HepG2 (cell line): ENCODE data around the gene TPPP2. TPM values are rescaled to one million over a fixed set of nuclear protein-coding genes. Genes with fewer than 3 reads are reported as not detected.

Source experiments
- BATF2 ChIP-seq: sonication (generic); formaldehyde crosslinking; IDR thresholded peaks from 2 replicates; pipeline ENCODE4 v1.8.0; 2022; ENCODE audit warnings: mild to moderate bottlenecking, missing genetic modification reagents, moderate library complexity
- FOXK1 ChIP-seq: sonication (generic); formaldehyde crosslinking; IDR thresholded peaks from 2 replicates; pipeline ENCODE4 v1.4.0; 2020; ENCODE audit warnings: low read depth, missing genetic modification reagents, borderline replicate concordance
- HNRNPUL1 ChIP-seq: fragments of 200-400 bp; formaldehyde crosslinking; IDR thresholded peaks from 2 replicates; pipeline ENCODE4 v1.6.1; 2017; ENCODE audit warnings: low read depth, mild to moderate bottlenecking, low read length, moderate library complexity
- KDM1A ChIP-seq: IDR thresholded peaks from 2 replicates; pipeline ENCODE4 v1.6.1; 2016; ENCODE audit warnings: missing compliant biosample characterization
- MIER2 ChIP-seq: IDR thresholded peaks from 2 replicates; pipeline ENCODE4 v1.6.1; 2016; ENCODE audit warnings: missing biosample characterization, missing genetic modification reagents
- MYNN ChIP-seq: sonication (generic); formaldehyde crosslinking; IDR thresholded peaks from 2 replicates; pipeline ENCODE4 v1.4.0; 2020; ENCODE audit warnings: mild to moderate bottlenecking, low read depth, missing genetic modification reagents
- PATZ1 ChIP-seq: sonication (generic); formaldehyde crosslinking; IDR thresholded peaks from 2 replicates; pipeline ENCODE4 v1.4.0; 2020; ENCODE audit warnings: missing genetic modification reagents
- SIX1 ChIP-seq: sonication (generic); formaldehyde crosslinking; IDR thresholded peaks from 2 replicates; pipeline ENCODE4 v1.4.0; 2020; ENCODE audit warnings: missing genetic modification reagents, borderline replicate concordance
- SMARCC2 ChIP-seq: fragments of 450-650 bp; IDR thresholded peaks from 2 replicates; pipeline ENCODE4 v1.6.1; 2017; ENCODE audit warnings: antibody characterized with exemption, mild to moderate bottlenecking
- SMARCE1 ChIP-seq: fragments of 450-650 bp; IDR thresholded peaks from 2 replicates; pipeline ENCODE4 v1.6.1; 2017; ENCODE audit warnings: borderline replicate concordance
- SUZ12 ChIP-seq: fragments of 150-350 bp; IDR thresholded peaks from 2 replicates; pipeline ENCODE4 v1.6.1; 2014; ENCODE audit warnings: low read depth, low read length
- UBTF ChIP-seq: sonication (generic); formaldehyde crosslinking; IDR thresholded peaks from 2 replicates; pipeline ENCODE4 v1.4.0; 2020; ENCODE audit warnings: mild to moderate bottlenecking, missing genetic modification reagents
- ZBTB10 ChIP-seq: sonication (generic); formaldehyde crosslinking; IDR thresholded peaks from 2 replicates; pipeline ENCODE4 v1.4.0; 2020; ENCODE audit warnings: missing genetic modification reagents, borderline replicate concordance
- ZNF234 ChIP-seq: sonication (generic); formaldehyde crosslinking; conservative IDR thresholded peaks from 2 replicates; pipeline ENCODE4 v1.5.1; 2020; ENCODE audit warnings: mild to moderate bottlenecking, missing genetic modification reagents
- ZNF235 ChIP-seq: sonication (generic); formaldehyde crosslinking; IDR thresholded peaks from 2 replicates; pipeline ENCODE4 v1.8.1; 2023; ENCODE audit warnings: mild to moderate bottlenecking, missing genetic modification reagents, borderline replicate concordance
- ZNF414 ChIP-seq: sonication (generic); formaldehyde crosslinking; IDR thresholded peaks from 2 replicates; pipeline ENCODE4 v1.5.0; 2020; ENCODE audit warnings: missing genetic modification reagents
- ZNF564 ChIP-seq: sonication (generic); formaldehyde crosslinking; IDR thresholded peaks from 2 replicates; pipeline ENCODE4 v1.8.1; 2023; ENCODE audit warnings: mild to moderate bottlenecking, missing genetic modification reagents
- ZNF687 ChIP-seq: sonication (generic); formaldehyde crosslinking; IDR thresholded peaks from 2 replicates; pipeline ENCODE4 v1.5.1; 2020; ENCODE audit warnings: mild to moderate bottlenecking, missing genetic modification reagents, moderate library complexity
- polyA plus RNA-seq, 8 experiments: library from polyadenylated mRNA; depleted of rRNA in 3 of 8; stranded (reverse) in 7 of 8; unstranded in 1 of 8; fragments of >200 nt; fragmentation: Illumina TruSeq in 4 of 8; extraction: Trizol in 4 of 8; gene quantifications; 2 replicates each; pipeline versions ENCODE4 v1.2.1 to v1.2.3, GENCODE V29; 2011 to 2016; ENCODE audit warnings: low read depth in 4 of 8, missing spikeins in 1 of 8, mixed read lengths in 1 of 8; ENCODE audit not compliant: insufficient read depth in 1 of 8
- total RNA-seq, 5 experiments: library from RNA; depleted of rRNA; stranded (reverse); fragments of >200 nt; fragmentation: Illumina TruSeq; extraction: Trizol; gene quantifications; 2 replicates each; pipeline ENCODE4 v1.2.3, GENCODE V29; 2016; ENCODE audit warnings: low read depth in 1 of 5

The TPPP2 gene
- total and polyA plus RNA-seq, 2 of the 13 experiments (the other 11 are each of a cell fraction or from before 2014, with no cell fraction given): 0.58 to 4.2 TPM

GRCh38 chr14:21058903-21059302, 28.9 kb downstream of the TPPP2 start (continued):
- TF ChIP-seq PATZ1 (CRISPR knock-in tag): no peak
- no peak for TF ChIP-seq MIER2
- TF ChIP-seq KDM1A (CRISPR knock-in tag): no peak
- TF ChIP-seq BATF2: no peak
- TF ChIP-seq ZNF234: no peak
- no peak for TF ChIP-seq SIX1 (CRISPR knock-in tag)
- no peak for TF ChIP-seq SMARCC2
- TF ChIP-seq SUZ12: no peak
- no peak for TF ChIP-seq ZNF414 (CRISPR knock-in tag)
- TF ChIP-seq UBTF (CRISPR knock-in tag): 0 out of 2 replicates have a peak, but pooled peaks have one; percentile 26
- no peak for TF ChIP-seq FOXK1
- TF ChIP-seq ZNF564 (CRISPR knock-in tag): no peak
- TF ChIP-seq ZBTB10 (CRISPR knock-in tag): no peak
- no peak for TF ChIP-seq HNRNPUL1
- no peak for TF ChIP-seq MYNN
- TF ChIP-seq SMARCE1: no peak
- TF ChIP-seq ZNF235 (CRISPR knock-in tag): no peak
- peak; percentile 75 for TF ChIP-seq ZNF687 (CRISPR knock-in tag)
